ENCODE results near the gene SUCLG2.
"Not testable (repeated sequence)": the region's sequence is repeated elsewhere in the genome, so short reads cannot be mapped to it uniquely, and the experiment has no call there.

DNA sequence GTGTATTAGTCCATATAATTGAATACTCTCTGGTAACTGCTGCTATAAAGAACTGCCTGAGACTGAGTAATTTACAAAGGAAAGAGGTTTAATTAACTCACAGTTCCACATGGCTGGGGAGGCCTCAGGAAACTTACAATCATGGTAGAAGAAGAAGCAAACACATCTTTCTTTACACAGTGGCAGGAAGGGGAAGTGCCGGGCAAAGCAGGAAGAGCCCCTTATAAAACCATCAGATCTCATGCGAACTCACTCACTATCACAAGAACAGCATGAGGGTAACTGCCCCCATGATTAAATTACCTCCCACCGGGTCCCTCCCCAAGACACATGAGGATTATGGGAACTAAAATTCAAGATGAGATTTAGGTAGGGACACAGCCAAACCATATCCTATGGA, 69.8 kb downstream of the SUCLG2 start:
- TF ChIP-seq, protein P1, sequence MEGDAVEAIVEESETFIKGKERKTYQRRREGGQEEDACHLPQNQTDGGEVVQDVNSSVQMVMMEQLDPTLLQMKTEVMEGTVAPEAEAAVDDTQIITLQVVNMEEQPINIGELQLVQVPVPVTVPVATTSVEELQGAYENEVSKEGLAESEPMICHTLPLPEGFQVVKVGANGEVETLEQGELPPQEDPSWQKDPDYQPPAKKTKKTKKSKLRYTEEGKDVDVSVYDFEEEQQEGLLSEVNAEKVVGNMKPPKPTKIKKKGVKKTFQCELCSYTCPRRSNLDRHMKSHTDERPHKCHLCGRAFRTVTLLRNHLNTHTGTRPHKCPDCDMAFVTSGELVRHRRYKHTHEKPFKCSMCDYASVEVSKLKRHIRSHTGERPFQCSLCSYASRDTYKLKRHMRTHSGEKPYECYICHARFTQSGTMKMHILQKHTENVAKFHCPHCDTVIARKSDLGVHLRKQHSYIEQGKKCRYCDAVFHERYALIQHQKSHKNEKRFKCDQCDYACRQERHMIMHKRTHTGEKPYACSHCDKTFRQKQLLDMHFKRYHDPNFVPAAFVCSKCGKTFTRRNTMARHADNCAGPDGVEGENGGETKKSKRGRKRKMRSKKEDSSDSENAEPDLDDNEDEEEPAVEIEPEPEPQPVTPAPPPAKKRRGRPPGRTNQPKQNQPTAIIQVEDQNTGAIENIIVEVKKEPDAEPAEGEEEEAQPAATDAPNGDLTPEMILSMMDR (IDR thresholded peaks at IDR 0.05; ENCODE audit: insufficient read depth, low read length): not testable (repeated sequence)
- peak; percentile 76; the same call in 1 of the 2 replicates for TF ChIP-seq SPI1 (IDR thresholded peaks at IDR 0.05; ENCODE audit: borderline replicate concordance, low read depth)

Measured in HL-60 (cell line).